AG09309 (cell line): ENCODE results near the gene FBXO21.
"Not testable (repeated sequence)": the region's sequence is repeated elsewhere in the genome, so short reads cannot be mapped to it uniquely, and the experiment has no call there.

Source experiments
- DNase-seq: peaks from one replicate; pipeline ENCODE4 v3.0.0-alpha.2; 2010; ENCODE audit warnings: low read depth
- H3K4me3 ChIP-seq: 2 replicates; pipeline ENCODE4 v1.5.1; 2011; ENCODE audit warnings: mild to moderate bottlenecking, low read depth, low read length, moderate library complexity; ENCODE audit not compliant: control insufficient read depth
- TF ChIP-seq, protein P1 (sequence below): IDR thresholded peaks from 2 replicates; pipeline ENCODE4 v1.5.1; 2011; ENCODE audit warnings: mild to moderate bottlenecking, low read depth, low read length, inconsistent platforms; ENCODE audit not compliant: insufficient read depth, control insufficient read depth; ENCODE audit errors: missing control alignments

The FBXO21 gene

DNA sequence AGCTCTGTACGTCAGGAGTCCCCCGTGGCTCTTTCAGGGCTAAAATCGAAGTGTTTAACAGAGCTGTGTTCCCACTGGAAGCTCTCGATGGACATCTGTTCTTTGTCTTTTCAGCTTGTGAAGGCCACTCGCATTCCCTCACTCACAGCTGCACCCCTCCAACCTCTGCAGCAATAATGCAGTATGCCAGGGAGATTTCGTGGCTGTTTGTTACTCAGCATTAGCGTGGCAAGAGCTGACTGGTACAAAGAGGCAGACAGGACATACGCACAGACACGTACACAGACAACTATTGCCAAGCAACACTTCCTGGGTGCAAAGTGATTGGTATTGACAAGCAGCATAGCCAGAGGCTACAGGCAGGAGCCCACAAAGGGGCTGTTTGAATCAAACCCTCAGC, 11.8 kb upstream of the FBXO21 start:
- TF ChIP-seq, protein P1, sequence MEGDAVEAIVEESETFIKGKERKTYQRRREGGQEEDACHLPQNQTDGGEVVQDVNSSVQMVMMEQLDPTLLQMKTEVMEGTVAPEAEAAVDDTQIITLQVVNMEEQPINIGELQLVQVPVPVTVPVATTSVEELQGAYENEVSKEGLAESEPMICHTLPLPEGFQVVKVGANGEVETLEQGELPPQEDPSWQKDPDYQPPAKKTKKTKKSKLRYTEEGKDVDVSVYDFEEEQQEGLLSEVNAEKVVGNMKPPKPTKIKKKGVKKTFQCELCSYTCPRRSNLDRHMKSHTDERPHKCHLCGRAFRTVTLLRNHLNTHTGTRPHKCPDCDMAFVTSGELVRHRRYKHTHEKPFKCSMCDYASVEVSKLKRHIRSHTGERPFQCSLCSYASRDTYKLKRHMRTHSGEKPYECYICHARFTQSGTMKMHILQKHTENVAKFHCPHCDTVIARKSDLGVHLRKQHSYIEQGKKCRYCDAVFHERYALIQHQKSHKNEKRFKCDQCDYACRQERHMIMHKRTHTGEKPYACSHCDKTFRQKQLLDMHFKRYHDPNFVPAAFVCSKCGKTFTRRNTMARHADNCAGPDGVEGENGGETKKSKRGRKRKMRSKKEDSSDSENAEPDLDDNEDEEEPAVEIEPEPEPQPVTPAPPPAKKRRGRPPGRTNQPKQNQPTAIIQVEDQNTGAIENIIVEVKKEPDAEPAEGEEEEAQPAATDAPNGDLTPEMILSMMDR = no peak
- no peak for DNase-seq
- H3K4me3 ChIP-seq = no peak overlapping the region

DNA sequence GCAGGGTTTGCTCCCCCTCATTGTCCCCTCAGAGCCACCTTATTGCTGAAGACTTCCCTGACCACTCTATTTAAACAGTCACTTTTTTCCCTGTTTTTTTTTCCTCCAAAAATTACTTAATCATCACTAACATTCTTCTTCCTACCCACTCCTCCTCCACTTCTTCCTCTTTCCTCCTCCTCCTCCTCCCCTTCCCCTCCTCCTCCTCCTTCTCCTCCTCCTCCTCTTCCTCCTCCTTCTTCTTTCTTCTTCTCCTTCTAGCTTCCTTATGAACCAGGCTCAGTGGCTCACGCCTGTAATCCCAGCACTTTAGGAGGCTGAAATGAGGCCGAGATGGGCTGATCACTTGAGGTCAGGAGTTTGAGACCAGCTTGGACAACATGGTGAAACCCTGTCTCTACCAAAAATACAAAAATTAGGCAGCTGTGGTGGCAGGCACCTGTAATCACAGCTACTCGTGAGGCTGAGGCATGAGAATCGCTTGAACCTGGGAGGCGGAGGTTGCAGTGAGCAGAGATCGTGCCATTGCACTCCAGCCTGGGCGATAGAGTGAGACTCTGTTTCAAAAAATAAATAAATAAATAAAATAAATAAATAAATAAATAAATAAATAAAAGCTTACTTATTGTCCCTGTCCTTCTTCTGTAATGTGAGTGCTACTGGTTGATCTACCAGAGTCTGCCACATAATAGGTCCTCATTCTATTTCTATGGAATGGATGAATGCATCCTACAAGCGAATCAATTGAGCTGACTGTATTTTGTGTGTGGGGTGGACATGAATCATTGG, 9.9 kb upstream of the FBXO21 start:
- DNase-seq, H3K4me3 ChIP-seq: not testable (repeated sequence)

GRCh38 chr12:117196334-117196733, 6.1 kb upstream of the FBXO21 start:
- not testable (repeated sequence) for H3K4me3 ChIP-seq, DNase-seq

DNA sequence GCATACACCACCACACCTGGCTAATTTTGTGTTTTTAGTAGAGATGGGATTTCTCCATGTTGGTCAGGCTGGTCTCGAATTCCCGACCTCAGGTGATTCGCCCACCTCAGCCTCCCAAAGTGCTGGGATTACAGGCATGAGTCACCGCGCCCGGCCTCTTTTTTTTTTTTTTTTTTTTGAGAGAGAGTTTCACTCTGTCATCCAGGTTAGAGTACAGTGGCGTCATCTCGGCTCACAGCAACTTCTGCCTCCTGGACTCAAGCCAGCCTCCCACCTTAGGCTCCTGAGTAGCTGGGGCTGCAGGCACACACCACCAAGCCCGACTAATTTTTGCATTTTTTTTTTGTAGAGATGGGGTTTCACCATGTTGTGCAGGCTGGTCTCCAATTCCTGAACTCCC, 4.8 kb upstream of the FBXO21 start:
- DNase-seq, H3K4me3 ChIP-seq: not testable (repeated sequence)

GRCh38 chr12:117193903-117194302, 3.6 kb upstream of the FBXO21 start:
- no peak overlapping the region for H3K4me3 ChIP-seq
- no peak for DNase-seq
- TF ChIP-seq, protein P1 = no peak

DNA sequence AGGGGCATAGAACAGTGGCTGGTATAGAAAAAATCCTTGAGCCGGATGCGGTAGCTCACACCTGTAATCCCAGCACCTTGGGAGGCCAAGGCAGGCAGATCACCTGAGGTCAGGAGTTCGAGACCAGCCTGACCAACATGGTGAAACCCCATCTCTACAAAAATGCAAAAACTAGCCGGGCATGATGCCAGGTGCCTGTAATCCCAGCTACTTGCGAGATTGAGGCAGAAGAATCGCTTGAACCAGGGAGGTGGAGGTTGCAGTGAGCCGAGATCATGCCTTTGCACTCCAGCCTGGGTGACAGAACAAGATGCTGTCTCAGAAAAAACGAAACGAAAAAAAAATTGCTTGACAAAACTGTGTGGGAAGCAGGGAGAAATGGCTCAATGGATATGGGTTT, 2.3 kb upstream of the FBXO21 start:
- H3K4me3 ChIP-seq, DNase-seq: not testable (repeated sequence)

GRCh38 chr12:117192057-117192456, 1.8 kb upstream of the FBXO21 start:
- no peak for DNase-seq
- no peak overlapping the region for H3K4me3 ChIP-seq

DNA sequence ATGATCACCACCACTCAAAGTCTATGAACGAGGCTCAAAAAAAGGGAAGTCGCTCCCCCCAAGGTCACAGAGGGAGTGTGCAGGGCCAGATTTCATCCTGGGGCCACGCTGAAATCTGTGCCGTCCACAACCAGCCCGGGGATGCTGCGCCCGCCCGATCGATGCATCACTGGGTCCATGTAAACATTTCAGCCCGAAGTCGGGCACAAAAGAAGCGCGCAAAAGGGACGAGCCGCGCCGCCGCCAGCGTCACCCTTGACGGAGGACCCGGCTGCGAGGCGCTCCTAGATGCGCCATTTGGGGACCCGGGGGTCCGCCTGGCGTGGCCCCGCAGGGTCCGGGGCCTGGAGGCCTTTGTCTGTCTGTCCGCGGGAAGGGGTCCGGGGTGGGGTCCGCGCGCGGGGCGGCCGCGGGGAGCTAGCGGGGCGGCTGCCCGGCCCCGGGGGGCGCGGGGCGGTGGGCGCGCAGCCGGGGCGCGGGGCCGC, 503 bp downstream of the FBXO21 start:
- DNase-seq = no peak
- H3K4me3 ChIP-seq = peak overlapping the region; percentile 88
- TF ChIP-seq, protein P1 = no peak

More at GRCh38 chr12:117192057-117192456, 1.8 kb upstream of the FBXO21 start:
- TF ChIP-seq, protein P1 = no peak
